Left cardiac atrium (tissue), 4 donors: ENCODE measurements around the gene MGLL. TPM values are rescaled to one million over a fixed set of nuclear protein-coding genes. Genes with fewer than 3 reads are reported as not detected.

Experiments used
- ATAC-seq, 2 donors: fragments of 200-7000 bp; cut with Tn5 transposase; one replicate each; pipeline ENCODE4 v1.9.1; 2020; ENCODE audit warnings: mild to moderate bottlenecking in 2 of 2, moderate library complexity in 2 of 2
- DNase-seq: peaks from one replicate; pipeline ENCODE4 v3.0.0-alpha.2; 2020
- intact Hi-C, 2 donors: fragments of 100-400 bp; cut with DNase I; formaldehyde crosslinking; loops; one replicate each; pipeline versions ENCODE4 v1.14.1 to v1.15.1; 2022 to 2023
- total RNA-seq, 2 donors: library from RNA; stranded (reverse); fragmentation: NEBNext Ultra II Directional; extraction: Animal tissue kit (Norgen Biotek cat#: 25700); gene quantifications; one replicate each; pipeline ENCODE4 v1.2.1, GENCODE V29; 2021
- donor health status: DM: no; HTN: yes; CAD: no.
- donor health status: DM: no; HTN: yes; CAD: no; lungs with severe emphysema.
- donor health status: DM: yes; HTN: yes; CAD: no.
- donor health status: Dilated cardiomyopathy.

Gene MGLL
- total RNA-seq, 2 donors from 2014 or later = 95.4 to 122 TPM

DNA sequence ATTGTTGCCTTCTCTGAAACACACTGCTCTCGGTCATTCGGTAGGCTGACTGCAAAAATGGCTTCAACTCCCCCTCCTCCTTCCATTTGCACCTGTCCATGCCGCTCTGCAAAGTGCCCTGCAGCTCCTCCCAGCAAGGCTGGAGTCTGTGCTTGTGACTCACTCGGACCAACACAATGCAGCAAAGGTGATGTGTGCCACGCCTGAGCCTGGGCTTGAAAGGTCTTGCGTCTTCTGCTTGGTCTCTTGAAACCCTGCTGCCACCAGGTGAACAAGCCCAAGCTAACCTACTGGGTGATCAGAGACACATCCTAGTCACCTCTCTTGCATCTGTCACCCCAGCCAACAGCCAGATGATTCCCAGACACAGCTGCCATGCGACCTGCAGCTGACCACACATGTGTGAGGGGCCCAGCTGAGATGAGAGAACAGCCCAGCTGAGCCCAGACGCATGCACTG lies 71.1 kb downstream of the MGLL start:
- no peak for DNase-seq
- ATAC-seq = no peak
- intact Hi-C loops = no loop called here

GRCh38 chr3:127750226-127751031 lies 71.9 kb downstream of the MGLL start:
- ATAC-seq (no peak), DNase-seq (no peak)
- intact Hi-C loops = no loop called here

- ATAC-seq = no peak
- intact Hi-C loops = loop anchor here in 1 of 2 donors (5.0 kb wide), 1 partner anchor 48 kb away; no protein-coding TSS in a partner anchor
Measured at GRCh38 chr3:127749787-127750225, 72.5 kb downstream of the MGLL start.

DNA sequence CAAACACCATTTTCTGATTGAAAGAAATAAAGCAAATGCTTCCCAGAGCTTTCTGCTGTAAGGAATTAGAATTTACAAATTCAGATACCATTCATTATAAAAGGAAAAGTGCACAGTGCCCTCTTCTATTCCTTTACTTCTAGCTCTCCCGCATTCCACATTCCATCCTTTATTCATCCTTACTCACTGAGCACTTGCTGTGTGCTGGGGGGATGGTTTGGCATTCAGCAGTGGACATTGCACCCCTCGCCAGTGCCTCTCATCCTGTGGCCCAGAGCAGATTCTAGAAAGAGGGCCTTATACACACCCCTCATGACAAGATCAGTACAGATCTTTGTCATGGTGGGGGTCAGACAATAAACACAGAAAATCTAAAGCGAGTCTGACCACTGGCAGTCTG lies 73.0 kb downstream of the MGLL start:
- ATAC-seq = no peak
- DNase-seq = no peak
- intact Hi-C loops = loop anchor here in 1 of 2 donors (5.0 kb wide), 1 partner anchor 47 kb away; no protein-coding TSS in a partner anchor

More at GRCh38 chr3:127749787-127750225, 72.5 kb downstream of the MGLL start:
- DNase-seq = no peak

DNA sequence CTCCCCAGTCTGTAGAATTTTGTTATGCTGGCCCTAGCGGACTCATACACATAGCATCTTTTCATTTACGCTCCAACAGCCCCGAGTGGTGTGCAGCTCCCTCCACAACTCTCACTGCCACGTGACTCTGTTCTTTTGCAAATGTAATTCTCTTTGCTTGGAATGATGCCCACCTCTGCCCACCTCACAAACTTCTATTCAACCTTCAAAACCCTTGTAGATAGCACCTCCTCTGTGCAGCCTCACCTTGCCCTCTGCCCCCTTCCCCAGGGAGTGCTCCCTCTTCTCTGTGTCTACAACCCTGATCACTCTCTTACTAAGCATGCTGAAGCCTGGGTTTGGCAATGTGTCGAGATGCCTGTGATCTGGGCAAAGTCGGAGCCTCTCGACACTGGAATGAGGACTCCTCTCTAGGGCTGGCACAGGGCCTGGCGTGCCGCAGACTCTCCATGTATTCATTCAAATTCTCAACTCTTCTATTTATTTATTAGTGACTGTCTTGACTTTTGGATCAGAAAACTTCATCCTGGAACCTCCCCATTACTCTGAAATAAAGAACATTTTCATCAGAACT lies 73.5 kb downstream of the MGLL start:
- ATAC-seq (peak; percentile 46 to 55), DNase-seq (peak; percentile 53)
- intact Hi-C loops = loop anchor here in 1 of 2 donors (5.0 kb wide), 1 partner anchor 47 kb away; no protein-coding TSS in a partner anchor

DNA sequence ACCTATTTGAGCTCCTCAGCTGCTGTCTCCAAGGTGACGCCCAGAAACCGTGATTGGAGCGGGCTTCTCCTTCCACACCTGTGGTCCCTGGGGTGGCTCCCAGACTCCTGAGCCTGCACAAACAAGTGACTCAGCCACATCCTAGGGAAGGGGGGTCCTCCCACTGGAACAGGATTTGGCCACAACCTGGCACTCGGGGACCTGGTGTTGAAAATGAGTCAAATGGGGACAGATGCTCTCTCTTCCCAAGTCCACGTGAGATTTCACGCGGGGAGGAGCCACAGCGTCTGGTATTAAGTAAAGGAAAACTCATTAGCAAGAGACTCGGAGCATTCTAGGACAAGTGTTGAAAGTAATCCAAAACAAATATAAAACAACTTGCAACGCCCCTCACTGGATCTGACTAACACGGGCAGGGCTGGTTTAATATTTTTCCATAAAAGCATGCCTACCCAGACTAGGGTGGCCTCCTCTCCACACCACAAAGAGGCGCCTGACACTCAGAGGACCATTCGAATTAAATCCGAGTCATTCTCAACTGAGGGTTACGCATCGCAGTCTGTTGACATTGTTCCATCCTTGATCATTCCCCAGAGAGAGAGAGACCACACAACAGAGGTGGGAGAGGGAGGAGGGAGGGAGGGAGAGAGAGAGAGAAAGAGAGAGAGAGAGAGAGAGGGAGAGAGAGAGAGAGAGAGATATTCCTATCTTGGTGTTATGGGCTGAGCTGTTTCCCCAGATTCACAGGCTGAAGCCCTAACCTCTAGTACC lies 74.4 kb downstream of the MGLL start:
- peak; percentile 58 to 88 for ATAC-seq
- intact Hi-C loops = loop anchor here in 1 of 2 donors (5.0 kb wide), 1 partner anchor 46 kb away; no protein-coding TSS in a partner anchor
- DNase-seq = peak; percentile 84

- ATAC-seq = no peak
- intact Hi-C loops = loop anchor here in 1 of 2 donors (5.0 kb wide), 1 partner anchor 45 kb away; no protein-coding TSS in a partner anchor
- DNase-seq = no peak
Measured at GRCh38 chr3:127747066-127747465, 75.2 kb downstream of the MGLL start.

DNA sequence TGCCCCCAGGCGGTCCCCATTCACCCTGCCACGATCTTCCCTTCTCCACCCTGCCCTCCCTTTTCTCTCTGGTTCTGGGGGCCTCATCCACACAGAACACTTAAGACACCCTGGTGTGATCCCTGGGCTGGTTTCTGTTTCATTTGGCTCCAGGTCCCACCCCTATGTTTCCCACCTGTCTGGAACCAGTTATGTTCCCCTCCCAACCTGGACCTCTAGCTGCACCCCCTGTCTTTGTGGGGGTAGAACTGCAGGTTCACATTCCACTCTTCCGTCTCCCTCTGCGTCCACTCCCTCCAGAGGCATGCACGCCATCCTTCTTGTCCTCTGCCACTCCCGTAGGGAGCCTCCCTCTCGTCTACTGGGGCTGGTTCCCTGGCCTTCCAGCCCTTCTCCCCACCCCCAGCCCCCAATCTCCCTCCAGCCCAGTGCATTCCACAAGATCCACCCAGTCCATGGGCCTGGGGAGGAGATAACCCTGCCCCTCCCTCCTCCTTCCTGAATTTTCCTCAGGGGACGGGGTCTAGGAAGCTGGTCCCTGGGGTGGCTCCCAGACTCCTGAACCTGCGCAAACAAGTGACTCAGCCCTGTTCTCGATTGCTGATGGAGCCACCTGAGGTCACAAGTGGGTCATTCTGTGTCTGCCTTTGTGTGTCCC lies 75.8 kb downstream of the MGLL start:
- ATAC-seq (peak in 1 of 2 donors; percentile 26), DNase-seq (no peak)
- intact Hi-C loops = loop anchor here in 1 of 2 donors (5.0 kb wide), 1 partner anchor 44 kb away; no protein-coding TSS in a partner anchor

GRCh38 chr3:127745656-127746399 lies 76.5 kb downstream of the MGLL start:
- intact Hi-C loops = loop anchor here in 1 of 2 donors (5.0 kb wide), 1 partner anchor 44 kb away; no protein-coding TSS in a partner anchor
- DNase-seq (no peak), ATAC-seq (no peak)

- intact Hi-C loops = loop anchor here in 1 of 2 donors (5.0 kb wide), 1 partner anchor 43 kb away; no protein-coding TSS in a partner anchor
- no peak for DNase-seq
Measured at GRCh38 chr3:127744875-127745274, 77.4 kb downstream of the MGLL start.

GRCh38 chr3:127744253-127744815 lies 78.0 kb downstream of the MGLL start:
- intact Hi-C loops = no loop called here
- ATAC-seq = no peak

More at GRCh38 chr3:127744875-127745274, 77.4 kb downstream of the MGLL start:
- ATAC-seq = no peak

GRCh38 chr3:127743351-127744252 lies 78.7 kb downstream of the MGLL start:
- no peak for ATAC-seq
- no peak for DNase-seq
- intact Hi-C loops = no loop called here

More at GRCh38 chr3:127744253-127744815, 78.0 kb downstream of the MGLL start:
- DNase-seq = no peak

- DNase-seq = no peak
- intact Hi-C loops = no loop called here
- ATAC-seq = no peak
Measured at GRCh38 chr3:127742580-127742979, 79.7 kb downstream of the MGLL start.

DNA sequence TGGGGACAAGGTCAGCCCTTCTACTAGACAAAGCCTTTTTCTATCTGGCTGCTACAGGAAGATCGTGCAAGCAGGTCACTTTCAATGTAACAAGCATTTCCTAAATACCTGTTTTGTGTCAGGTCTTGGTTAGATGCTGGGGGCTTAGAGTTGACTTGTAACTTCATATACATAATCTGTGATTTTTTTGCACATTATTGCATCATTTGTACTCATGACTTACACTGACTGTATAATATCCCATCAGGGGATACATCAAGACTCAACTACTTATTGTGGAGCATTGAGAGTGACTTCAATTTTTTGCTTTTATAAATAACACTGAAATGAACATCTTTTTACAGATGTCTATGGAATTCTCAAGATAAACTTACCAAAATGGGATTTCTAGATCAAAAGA lies 80.6 kb downstream of the MGLL start:
- intact Hi-C loops = no loop called here
- no peak for ATAC-seq

GRCh38 chr3:127741246-127741645 lies 81.1 kb downstream of the MGLL start:
- ATAC-seq (no peak), DNase-seq (no peak)
- intact Hi-C loops = no loop called here

More for the DNA sequence above, 80.6 kb downstream of the MGLL start:
- DNase-seq = no peak

- intact Hi-C loops = no loop called here
- ATAC-seq = peak in 1 of 2 donors; percentile 4
Measured at GRCh38 chr3:127740136-127740915, 82.0 kb downstream of the MGLL start.

More at GRCh38 chr3:127740136-127740915, 82.0 kb downstream of the MGLL start:
- DNase-seq = no peak
